ENCODE measurements around the gene GLYATL1B. TPM values are rescaled to one million over a fixed set of nuclear protein-coding genes. Genes with fewer than 3 reads are reported as not detected.
"Not testable (repeated sequence)": the region's sequence is repeated elsewhere in the genome, so short reads cannot be mapped to it uniquely, and the experiment has no call there.

The GLYATL1B gene
- total RNA-seq = not detected
- long read RNA-seq = 0 reads

GRCh38 chr11:59086007-59086406, at the start of gene GLYATL1B:
Gene GLYATL1B (plus strand): TSS chr11:59086307. CDS start chr11:59086307, 0 bp downstream.
- DNase-seq (ENCODE audit: low spot score); intact Hi-C loops (cut with DNase I): not testable (repeated sequence)

GRCh38 chr11:59036542-59036941, 49.6 kb upstream of the GLYATL1B start:
- DNase-seq (ENCODE audit: low spot score); intact Hi-C loops (cut with DNase I): not testable (repeated sequence)

- DNase-seq (ENCODE audit: low spot score); intact Hi-C loops (cut with DNase I): not testable (repeated sequence)
Observed at GRCh38 chr11:59037434-59037833, 48.7 kb upstream of the GLYATL1B start.

GRCh38 chr11:59040607-59041006, 45.5 kb upstream of the GLYATL1B start:
- intact Hi-C loops (cut with DNase I) = no loop called here
- no peak for DNase-seq (ENCODE audit: low spot score)

- intact Hi-C loops (cut with DNase I); DNase-seq (ENCODE audit: low spot score): not testable (repeated sequence)
Observed at GRCh38 chr11:59051383-59051782, 34.7 kb upstream of the GLYATL1B start.

- intact Hi-C loops (cut with DNase I); DNase-seq (ENCODE audit: low spot score): not testable (repeated sequence)
Observed at GRCh38 chr11:59052355-59052754, 33.8 kb upstream of the GLYATL1B start.

GRCh38 chr11:59053387-59053786, 32.7 kb upstream of the GLYATL1B start:
- intact Hi-C loops (cut with DNase I) = no loop called here
- DNase-seq (ENCODE audit: low spot score) = no peak

GRCh38 chr11:59058120-59059033, 27.7 kb upstream of the GLYATL1B start:
- DNase-seq (ENCODE audit: low spot score) = peak; percentile 84
- intact Hi-C loops (cut with DNase I) = loop anchor here (5.0 kb wide), 1 partner anchor 99 kb away; no protein-coding TSS in a partner anchor

- intact Hi-C loops (cut with DNase I); DNase-seq (ENCODE audit: low spot score): not testable (repeated sequence)
Observed at GRCh38 chr11:59060096-59060495, 26.0 kb upstream of the GLYATL1B start.

GRCh38 chr11:59062602-59063529, 23.2 kb upstream of the GLYATL1B start:
- DNase-seq (ENCODE audit: low spot score) = no peak
- intact Hi-C loops (cut with DNase I) = no loop called here

GRCh38 chr11:59063996-59064727, 21.9 kb upstream of the GLYATL1B start:
- intact Hi-C loops (cut with DNase I) = not testable (repeated sequence)

GRCh38 chr11:59069087-59069486, 17.0 kb upstream of the GLYATL1B start:
- intact Hi-C loops (cut with DNase I) = no loop called here
- DNase-seq (ENCODE audit: low spot score) = no peak

More at GRCh38 chr11:59063996-59064727, 21.9 kb upstream of the GLYATL1B start:
- not testable (repeated sequence) for DNase-seq (ENCODE audit: low spot score)

GRCh38 chr11:59076876-59077571, 9.1 kb upstream of the GLYATL1B start:
- intact Hi-C loops (cut with DNase I) = no loop called here
- no peak for DNase-seq (ENCODE audit: low spot score)

- intact Hi-C loops (cut with DNase I) = no loop called here
- DNase-seq (ENCODE audit: low spot score) = no peak
Observed at GRCh38 chr11:59078435-59078834, 7.7 kb upstream of the GLYATL1B start.

- intact Hi-C loops (cut with DNase I) = no loop called here
- no peak for DNase-seq (ENCODE audit: low spot score)
Observed at GRCh38 chr11:59079086-59079485, 7.0 kb upstream of the GLYATL1B start.

GRCh38 chr11:59080421-59080820, 5.7 kb upstream of the GLYATL1B start:
- not testable (repeated sequence) for DNase-seq (ENCODE audit: low spot score)
- intact Hi-C loops (cut with DNase I) = loop anchor here (2.0 kb wide), 1 partner anchor 42 kb away; no protein-coding TSS in a partner anchor

GRCh38 chr11:59081430-59082020, 4.6 kb upstream of the GLYATL1B start:
- DNase-seq (ENCODE audit: low spot score) = not testable (repeated sequence)

GRCh38 chr11:59088162-59088561, 2.1 kb downstream of the GLYATL1B start:
- intact Hi-C loops (cut with DNase I) = no loop called here
- no peak for DNase-seq (ENCODE audit: low spot score)

More at GRCh38 chr11:59081430-59082020, 4.6 kb upstream of the GLYATL1B start:
- intact Hi-C loops (cut with DNase I) = loop anchor here (2.0 kb wide), 1 partner anchor 43 kb away; no protein-coding TSS in a partner anchor
